Measurements from ENCODE around the gene TENM4. TPM values are rescaled to one million over a fixed set of nuclear protein-coding genes. Genes with fewer than 3 reads are reported as not detected.

Gene TENM4
- polyA plus RNA-seq, 1 experiment, result 5.5 TPM

GRCh38 chr11:78657441-78657840, 783.4 kb downstream of the TENM4 start:
- no peaks in the 10 kb centered on the region for H3K27me3 ChIP-seq (ENCODE audit: control insufficient read depth, insufficient read depth, low read length)
- no peak overlapping the region for H3K27ac ChIP-seq (ENCODE audit: low read depth, low read length)
- no peak for TF ChIP-seq CTCF (IDR thresholded peaks at IDR 0.05; ENCODE audit: low read depth, low read length)
- ChIA-PET CTCF (interaction anchor here (2.3 kb wide), 1 partner anchor 11 kb away, joined by 27 read pairs; no protein-coding TSS in a partner anchor), POLR2A (no interaction called here)
- no peak for DNase-seq (ENCODE audit: low read depth, low spot score)
- H3K4me3 ChIP-seq (ENCODE audit: low read depth, low read length), result no peak overlapping the region
- H3K9me3 ChIP-seq (ENCODE audit: control insufficient read depth, insufficient read depth, low read length), result no peaks in the 10 kb centered on the region; the same call in 1 of the 2 replicates

GRCh38 chr11:78656984-78657383, 783.8 kb downstream of the TENM4 start:
- Histone ChIP-seq H3K9me3 (ENCODE audit: control insufficient read depth, insufficient read depth, low read length) (no peaks in the 10 kb centered on the region; the same call in 1 of the 2 replicates), H3K27me3 (ENCODE audit: control insufficient read depth, insufficient read depth, low read length) (no peaks in the 10 kb centered on the region), H3K4me3 (ENCODE audit: low read depth, low read length) (no peak overlapping the region), H3K27ac (ENCODE audit: low read depth, low read length) (no peak overlapping the region)
- ChIA-PET POLR2A (no interaction called here), CTCF (interaction anchor here (2.3 kb wide), 1 partner anchor 10 kb away, joined by 27 read pairs; no protein-coding TSS in a partner anchor)
- no peak for TF ChIP-seq CTCF (IDR thresholded peaks at IDR 0.05; ENCODE audit: low read depth, low read length)
- no peak for DNase-seq (ENCODE audit: low read depth, low spot score)

- ChIA-PET POLR2A (no interaction called here), CTCF (interaction anchor here (1.7 to 2.3 kb wide), 2 partner anchors 10 to 59 kb away, joined by 5 to 27 read pairs; no protein-coding TSS in a partner anchor)
- H3K27me3 ChIP-seq (ENCODE audit: control insufficient read depth, insufficient read depth, low read length), result no peaks in the 10 kb centered on the region
- no peak for DNase-seq (ENCODE audit: low read depth, low spot score)
- no peak for TF ChIP-seq CTCF (IDR thresholded peaks at IDR 0.05; ENCODE audit: low read depth, low read length)
- H3K9me3 ChIP-seq (ENCODE audit: control insufficient read depth, insufficient read depth, low read length), result no peaks in the 10 kb centered on the region; the same call in 1 of the 2 replicates
- no peak overlapping the region for H3K27ac ChIP-seq (ENCODE audit: low read depth, low read length)
- H3K4me3 ChIP-seq (ENCODE audit: low read depth, low read length), result no peak overlapping the region
Measured at GRCh38 chr11:78656327-78656726, 784.5 kb downstream of the TENM4 start.

GRCh38 chr11:78655561-78655960, 785.3 kb downstream of the TENM4 start:
- ChIA-PET CTCF (interaction anchor here (1.7 to 2.3 kb wide), 2 partner anchors 9 to 60 kb away, joined by 5 to 27 read pairs; no protein-coding TSS in a partner anchor), POLR2A (no interaction called here)

More at GRCh38 chr11:78655561-78655960, 785.3 kb downstream of the TENM4 start:
- no peak overlapping the region for H3K4me3 ChIP-seq (ENCODE audit: low read depth, low read length)
- DNase-seq (ENCODE audit: low read depth, low spot score), result no peak
- H3K9me3 ChIP-seq (ENCODE audit: control insufficient read depth, insufficient read depth, low read length), result no peaks in the 10 kb centered on the region; the same call in 1 of the 2 replicates
- TF ChIP-seq CTCF (IDR thresholded peaks at IDR 0.05; ENCODE audit: low read depth, low read length), result no peak
- H3K27me3 ChIP-seq (ENCODE audit: control insufficient read depth, insufficient read depth, low read length), result no peaks in the 10 kb centered on the region
- H3K27ac ChIP-seq (ENCODE audit: low read depth, low read length), result no peak overlapping the region
